NCI-H524 treated with DMSO at 0.1 percent for 48 hours (cell line): ENCODE results near the gene KLHL26.
A peak's percentile ranks its signal among the peaks of the same experiment; 100 is the strongest.

Experiments used
- DNase-seq: peaks from one replicate; lab custom pipeline; 2025; lab: John Stamatoyannopoulos, UW

KLHL26 gene

GRCh38 chr19:18613589-18614234 is 23.1 kb upstream of the KLHL26 start:
- no peak for DNase-seq

DNA sequence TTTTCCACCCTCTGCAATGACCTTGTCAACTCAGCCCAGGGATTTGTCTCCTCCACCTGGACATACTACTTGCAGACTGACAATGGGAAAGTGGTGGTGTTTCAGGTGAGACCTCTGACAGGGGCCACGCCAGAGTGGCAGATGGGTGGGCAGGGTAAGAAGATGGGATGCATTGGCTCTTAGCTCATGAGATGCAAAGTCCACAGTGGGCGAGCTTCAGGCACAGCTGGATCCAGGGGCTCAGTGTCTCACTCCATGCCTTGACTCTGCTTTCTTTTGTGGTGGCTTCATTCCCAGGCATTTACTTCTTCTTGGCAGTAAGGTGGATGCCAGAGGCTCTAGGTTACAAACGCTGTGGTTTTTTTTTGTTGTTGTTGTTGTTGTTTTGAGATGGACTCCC is 20.8 kb upstream of the KLHL26 start:
- DNase-seq = no peak

GRCh38 chr19:18617562-18617961 is 19.3 kb upstream of the KLHL26 start:
- no peak for DNase-seq

GRCh38 chr19:18618236-18618635 is 18.6 kb upstream of the KLHL26 start:
- DNase-seq = no peak

- no peak for DNase-seq
These were observed 16.5 kb upstream of the KLHL26 start for GRCh38 chr19:18620311-18620710.

DNA sequence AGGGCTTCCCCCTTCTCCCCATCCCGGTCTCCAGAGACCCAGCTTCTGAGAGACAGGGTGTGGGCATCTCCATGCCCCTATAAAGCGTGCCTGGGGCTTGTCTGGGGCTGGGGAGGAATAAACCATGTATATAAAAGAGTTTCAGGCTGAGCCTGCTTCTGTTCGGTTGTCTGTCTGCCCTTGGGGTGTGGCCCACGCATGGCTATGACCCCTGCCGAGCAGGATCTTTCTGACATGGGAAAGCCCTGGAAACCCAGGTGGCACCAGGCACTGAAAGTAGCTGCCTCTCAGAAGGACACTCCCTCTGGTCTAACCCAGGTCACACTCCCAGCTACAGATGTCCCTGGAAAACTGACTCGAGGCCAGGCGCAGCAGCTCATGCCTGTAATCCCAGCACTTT is 15.9 kb upstream of the KLHL26 start:
- DNase-seq = no peak

- DNase-seq = peak; percentile 46
These were observed 9.9 kb upstream of the KLHL26 start for GRCh38 chr19:18626906-18627305.

DNA sequence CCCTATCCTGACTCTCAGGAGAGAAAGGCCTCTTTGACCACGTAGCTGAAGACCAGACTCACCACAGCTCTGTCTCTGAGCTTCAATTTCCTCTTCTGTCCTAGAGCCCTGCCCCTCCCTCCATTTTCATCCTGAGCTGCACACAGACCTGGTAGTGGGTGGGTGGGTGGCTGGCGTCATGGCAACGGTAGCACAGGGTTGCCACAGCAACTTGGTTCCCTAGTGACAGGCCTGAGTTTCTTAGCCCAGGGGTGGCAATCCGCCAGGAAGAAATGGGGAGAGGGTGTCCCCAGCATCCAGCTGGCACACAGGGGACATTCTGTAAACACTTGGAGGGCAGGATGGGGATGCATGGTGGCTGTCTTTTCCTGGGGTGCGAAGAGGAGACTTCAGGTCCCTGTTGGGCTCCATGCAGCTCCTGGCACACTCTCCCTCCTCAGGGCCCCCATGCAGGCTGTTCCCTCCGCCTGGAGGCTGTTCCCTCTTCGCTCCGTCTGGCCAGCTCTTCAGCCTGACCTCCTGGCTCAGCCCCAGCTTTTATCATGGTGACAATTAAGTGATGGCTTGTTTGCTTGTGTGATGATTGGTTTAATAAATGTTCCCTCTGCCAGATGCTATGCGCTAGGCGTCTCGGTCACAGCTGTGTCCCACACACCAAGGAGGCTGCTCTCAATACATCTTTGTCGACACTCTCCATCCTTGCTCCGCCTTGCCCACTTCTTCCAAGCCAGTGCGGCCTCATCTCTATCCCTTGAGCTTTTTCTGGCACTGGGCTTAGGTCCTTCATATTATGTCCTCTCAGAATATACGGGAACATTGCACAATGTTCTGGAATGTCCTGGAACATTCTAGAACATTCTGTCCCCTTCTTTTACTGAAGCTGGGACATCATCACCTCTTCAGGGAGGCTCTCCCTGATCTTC is 7.4 kb upstream of the KLHL26 start:
- DNase-seq = no peak

GRCh38 chr19:18633321-18633720 is 3.5 kb upstream of the KLHL26 start:
- DNase-seq = peak; percentile 87

GRCh38 chr19:18634612-18635297 is 2.1 kb upstream of the KLHL26 start:
- DNase-seq = no peak

GRCh38 chr19:18635831-18636182 is 1.0 kb upstream of the KLHL26 start:
- DNase-seq = no peak

DNA sequence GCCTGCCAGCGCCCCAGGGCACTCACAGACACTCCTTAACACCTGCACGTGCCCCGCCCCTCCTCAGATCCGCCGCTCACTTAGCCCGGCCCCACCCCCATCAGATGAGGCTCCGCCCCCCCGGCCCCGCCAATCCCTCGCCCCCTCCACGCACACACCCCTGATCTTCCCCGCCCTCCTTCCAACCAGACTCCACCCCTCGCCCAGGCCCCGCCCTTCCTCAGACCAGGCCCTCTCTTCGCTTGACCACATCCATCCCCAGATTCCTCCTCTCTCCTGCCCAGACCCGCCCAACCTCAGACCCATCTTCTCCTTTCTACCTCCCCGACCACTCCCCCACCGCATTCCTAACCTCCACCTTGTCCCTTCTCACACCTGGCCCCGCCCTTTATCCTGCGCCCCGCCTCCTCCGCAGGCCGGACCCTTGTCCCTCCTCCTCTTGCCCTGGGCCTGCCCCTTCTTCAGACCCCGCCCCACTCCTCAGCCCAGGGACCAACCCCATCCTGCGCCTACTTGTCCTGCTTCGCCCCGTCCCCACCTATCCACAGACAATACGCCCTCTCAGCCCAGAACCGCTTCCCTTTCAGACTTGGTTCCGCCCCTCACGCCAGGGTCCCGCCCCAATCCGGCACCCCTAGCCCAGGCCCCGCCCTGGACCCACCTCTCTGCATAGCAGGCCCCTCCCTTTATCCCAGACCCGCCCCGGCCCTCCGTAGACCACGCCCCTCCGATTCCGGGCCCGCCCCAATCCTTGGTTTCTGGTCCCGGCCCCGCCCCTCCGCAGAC is 452 bp upstream of the KLHL26 start:
- DNase-seq = peak; percentile 48

DNA sequence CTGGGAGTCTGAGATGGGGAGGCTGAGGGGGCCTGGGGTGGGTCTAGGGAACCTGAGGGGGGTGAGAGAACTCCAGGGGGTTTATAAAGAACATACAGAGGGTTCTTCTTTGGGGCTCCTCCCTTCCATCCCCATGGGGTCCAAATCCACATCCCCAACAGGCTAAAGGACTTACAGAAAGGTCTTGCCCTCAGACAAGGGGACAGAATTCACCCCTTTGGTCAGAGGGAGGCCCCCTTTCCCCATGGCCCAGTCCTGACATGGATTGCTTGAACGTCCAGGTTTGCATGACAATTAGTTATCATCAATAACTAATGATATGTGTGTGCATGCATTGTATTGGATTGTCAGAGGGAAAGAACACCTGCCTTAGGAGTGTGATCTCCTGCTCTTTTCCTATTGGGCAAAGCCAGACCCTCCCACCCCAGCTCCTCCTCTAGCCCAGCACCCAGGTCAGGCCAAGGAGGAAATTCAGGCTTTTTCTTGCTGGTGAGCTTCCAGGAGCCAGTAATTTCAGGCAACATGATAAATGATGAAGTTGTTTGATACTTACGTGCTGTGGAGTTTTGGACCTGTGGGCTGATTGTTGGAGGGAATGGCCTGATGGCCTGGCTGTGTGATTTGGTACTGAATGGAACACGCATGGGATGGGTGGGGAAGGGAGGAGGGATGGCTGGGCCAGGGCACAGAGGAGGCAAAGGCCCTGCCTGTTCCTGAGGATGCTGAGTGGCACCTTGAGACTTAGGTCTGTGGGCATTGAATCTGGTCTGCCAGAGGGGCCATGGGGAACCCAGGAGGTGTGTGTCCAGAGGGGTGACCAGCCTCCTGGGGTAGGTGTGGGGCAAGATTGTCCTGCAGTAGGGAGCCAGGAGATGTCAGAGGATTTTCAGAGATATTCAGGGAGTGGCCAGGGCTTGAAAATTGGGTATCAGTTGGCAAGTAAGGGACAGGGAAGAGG is 1.1 kb downstream of the KLHL26 start:
- no peak for DNase-seq

- DNase-seq = no peak
These were observed 2.9 kb downstream of the KLHL26 start for GRCh38 chr19:18639706-18640243.

- DNase-seq = no peak
These were observed 7.6 kb downstream of the KLHL26 start for GRCh38 chr19:18644196-18645034.

GRCh38 chr19:18645035-18645511 is 8.2 kb downstream of the KLHL26 start:
- no peak for DNase-seq

- no peak for DNase-seq
These were observed 9.9 kb downstream of the KLHL26 start for GRCh38 chr19:18646535-18647370.

GRCh38 chr19:18647371-18647767 is 10.5 kb downstream of the KLHL26 start:
- DNase-seq = no peak

DNA sequence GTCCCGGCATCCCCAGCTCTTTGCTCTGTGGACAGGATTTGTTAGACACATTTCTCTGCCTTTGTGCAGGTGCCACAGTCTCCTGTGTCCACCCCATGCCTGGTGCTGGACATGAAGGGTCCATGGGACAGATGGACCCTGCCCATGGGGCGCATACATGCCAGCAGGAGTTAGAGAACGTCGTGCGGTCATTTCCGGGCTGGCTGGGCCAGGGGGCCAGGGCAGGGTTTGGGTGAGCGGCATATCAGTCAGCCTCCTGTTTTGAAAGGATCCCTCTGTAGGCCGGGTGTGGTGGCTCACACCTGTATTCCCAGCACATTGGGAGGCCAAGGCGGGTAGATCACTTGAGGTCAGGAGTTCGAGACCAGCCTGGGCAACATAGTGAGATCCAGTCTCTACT is 11.0 kb downstream of the KLHL26 start:
- DNase-seq = no peak
